Suppressor macrophage (primary cell): Measurements from ENCODE around the gene HOXD3.

Source experiments
- DNase-seq, 4 experiments: peaks; one replicate each; pipeline ENCODE4 v3.0.0-alpha.2; 2020 to 2022

Gene HOXD3

GRCh38 chr2:176121190-176122051, 35.7 kb upstream of the HOXD3 start:
- DNase-seq: no peak

DNA sequence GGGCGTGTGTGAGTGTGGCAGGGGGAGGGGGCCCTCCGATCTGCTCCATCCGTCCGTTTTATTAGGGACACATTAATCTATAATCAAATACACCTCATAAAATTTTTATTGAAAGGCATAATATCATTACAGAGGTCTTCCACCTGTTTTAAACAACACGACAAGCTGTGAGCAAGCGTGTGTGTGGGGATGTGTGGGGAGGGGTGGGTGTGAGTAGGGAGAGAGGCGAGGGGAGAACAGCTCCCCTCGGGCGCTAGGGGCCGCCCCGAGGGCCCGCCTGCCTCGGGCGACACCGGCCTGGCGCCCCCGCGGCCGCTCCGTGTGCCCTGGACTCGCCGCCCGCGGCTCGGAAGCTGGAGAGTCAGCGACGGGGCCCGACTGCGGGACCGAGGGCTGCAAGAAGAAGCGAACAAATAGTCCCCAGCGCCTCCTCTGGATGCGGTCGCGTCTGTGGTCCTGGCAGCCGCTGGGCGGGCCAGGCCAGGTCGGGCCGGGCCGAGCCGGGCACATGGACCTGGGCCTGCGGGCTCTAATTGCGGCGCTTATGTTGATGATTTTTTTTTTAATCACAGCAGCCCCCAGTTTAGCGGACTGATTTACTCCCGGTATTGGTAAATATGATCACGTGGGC, 34.9 kb upstream of the HOXD3 start:
- peak in 1 of 4 experiments; percentile 18 for DNase-seq

GRCh38 chr2:176122683-176123410, 34.3 kb upstream of the HOXD3 start, which contains the start of gene HOXD9:
TSS of gene HOXD9 (plus strand) at chr2:176122719. CDS start at chr2:176122769, 50 bp downstream.
- peak in 2 of 4 experiments; percentile 34 to 44 for DNase-seq

GRCh38 chr2:176123411-176124109, 33.5 kb upstream of the HOXD3 start:
- no peak for DNase-seq

DNA sequence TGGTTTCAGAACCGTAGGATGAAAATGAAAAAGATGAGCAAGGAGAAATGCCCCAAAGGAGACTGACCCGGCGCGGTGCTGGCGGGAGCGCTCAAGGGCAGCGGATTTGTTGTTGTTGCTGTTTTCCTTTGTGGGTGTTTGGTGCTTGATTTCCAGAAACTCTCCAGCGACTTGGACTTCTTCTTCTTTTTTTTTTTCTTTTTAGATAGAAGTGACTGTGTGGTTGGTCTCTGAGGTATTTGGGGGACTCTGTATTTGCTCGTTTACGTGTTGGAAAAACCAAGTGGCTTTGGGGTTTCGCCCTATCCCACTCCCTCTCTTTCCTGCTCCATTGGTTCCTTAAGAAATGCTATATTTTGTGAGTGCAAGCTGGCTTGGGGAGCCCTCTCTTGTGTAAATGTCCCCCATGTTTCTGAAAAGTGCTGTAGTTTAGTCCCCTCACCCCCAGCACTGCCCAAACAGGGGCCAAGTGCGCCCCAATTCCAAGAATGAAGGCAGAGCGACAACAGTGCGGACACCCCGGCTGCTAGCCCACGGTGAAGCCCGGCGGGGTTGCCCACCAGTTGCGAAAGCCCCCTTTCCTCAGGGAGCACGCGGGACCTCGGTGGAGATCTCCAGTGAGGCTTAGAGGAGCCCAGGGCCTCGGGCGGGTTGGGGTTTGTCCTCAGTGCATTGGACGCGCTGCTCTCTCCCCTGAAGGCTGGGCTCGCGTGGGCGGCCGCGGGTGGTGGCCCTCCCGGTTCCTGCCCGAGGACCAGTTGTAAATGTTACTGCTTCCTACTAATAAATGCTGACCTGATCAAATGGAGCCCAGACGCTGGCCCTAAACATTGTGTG, 32.8 kb upstream of the HOXD3 start:
- no peak for DNase-seq

DNA sequence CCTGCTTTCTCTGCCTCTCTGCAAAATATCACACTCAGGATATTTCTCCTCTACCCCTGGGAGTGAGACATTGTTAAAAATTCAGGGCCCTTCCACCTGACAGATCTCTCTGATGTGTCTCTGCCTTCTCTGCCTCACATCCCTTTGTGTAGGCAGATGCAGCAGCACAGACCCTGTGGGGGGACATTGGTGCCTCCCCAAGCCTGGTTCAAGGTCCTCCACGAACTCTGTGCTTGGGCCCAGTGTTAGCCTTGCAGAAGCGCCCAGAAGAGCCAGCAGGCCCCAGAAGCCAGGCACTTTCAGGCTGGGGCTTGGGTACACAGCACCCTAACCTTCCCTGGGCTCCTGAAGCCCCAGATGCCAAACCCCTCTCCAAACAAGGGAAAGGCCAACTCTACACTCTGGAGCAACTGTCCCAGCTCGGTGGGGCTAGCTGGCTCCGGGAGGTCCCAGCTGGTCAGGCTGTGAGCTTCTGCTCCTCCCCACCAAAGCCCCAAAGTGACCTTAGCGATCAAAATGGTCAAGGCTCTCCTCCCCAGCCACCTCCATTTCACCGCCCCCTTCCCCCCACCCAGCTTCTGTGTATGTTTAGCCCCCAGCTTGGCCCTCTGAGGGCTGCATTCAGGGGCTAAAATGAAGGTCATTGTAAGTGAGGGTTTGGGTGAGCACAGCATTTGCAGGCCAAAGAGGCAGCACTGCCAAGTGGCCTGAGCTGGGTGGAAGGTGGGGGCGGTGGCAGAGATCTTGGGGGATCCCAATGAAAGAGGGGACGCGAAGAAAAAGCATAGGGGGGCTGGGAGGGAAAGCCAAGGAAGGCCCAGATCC, 31.9 kb upstream of the HOXD3 start:
- DNase-seq: no peak

GRCh38 chr2:176125772-176126054, 31.4 kb upstream of the HOXD3 start:
- no peak for DNase-seq

- peak; percentile 70 to 87 (median 82) for DNase-seq
Measured at GRCh38 chr2:176126929-176127773, 30.0 kb upstream of the HOXD3 start.

DNA sequence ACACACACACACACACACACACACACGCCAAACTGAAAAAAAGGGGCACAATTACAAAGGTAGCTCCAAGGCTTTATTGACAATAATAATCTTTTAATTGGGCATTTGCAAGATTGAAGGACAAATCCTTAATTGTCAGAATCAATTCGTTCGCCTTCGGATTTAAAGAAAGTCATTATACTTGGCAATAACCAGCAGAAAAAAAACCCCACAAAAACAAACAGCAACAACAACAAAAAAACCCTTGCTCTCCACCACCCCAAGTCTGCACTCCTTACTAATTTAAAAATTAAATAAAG, 29.4 kb upstream of the HOXD3 start:
- no peak for DNase-seq

- peak in 1 of 4 experiments; percentile 17 for DNase-seq
Measured at GRCh38 chr2:176128172-176128981, 28.7 kb upstream of the HOXD3 start.

- peak in 3 of 4 experiments; percentile 22 to 57 (median 45) for DNase-seq
Measured at GRCh38 chr2:176128982-176129796, 27.9 kb upstream of the HOXD3 start, which contains the start of gene HOXD8. TSS of gene HOXD8 (plus strand) at chr2:176129705. CDS start at chr2:176130367, 662 bp downstream.

- no peak for DNase-seq
Measured at GRCh38 chr2:176129813-176130146, 27.3 kb upstream of the HOXD3 start.

- peak in 3 of 4 experiments; percentile 16 to 52 (median 44) for DNase-seq
Measured at GRCh38 chr2:176130147-176130956, 26.8 kb upstream of the HOXD3 start.

GRCh38 chr2:176130957-176131847, 25.9 kb upstream of the HOXD3 start:
- DNase-seq: no peak

DNA sequence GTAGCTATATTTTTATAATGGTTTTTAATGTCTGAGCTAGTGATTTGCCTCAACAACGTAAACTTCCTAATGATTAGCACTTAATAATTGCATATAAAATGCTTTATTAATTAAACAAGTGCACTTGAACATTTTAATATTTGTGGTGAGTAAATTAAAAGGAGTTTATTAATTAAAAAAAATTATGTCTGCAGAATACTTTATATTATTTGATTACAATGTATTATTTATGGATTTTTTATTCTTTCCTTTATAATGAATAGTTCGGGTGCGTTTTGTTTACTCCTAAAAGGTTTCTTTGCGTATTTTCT, 25.3 kb upstream of the HOXD3 start:
- no peak for DNase-seq
